ENCODE results near the gene IL17RE.
"Not testable (repeated sequence)": the region's sequence is repeated elsewhere in the genome, so short reads cannot be mapped to it uniquely, and the experiment has no call there.

The IL17RE gene

GRCh38 chr3:9863058-9863772 is 39.4 kb upstream of the IL17RE start:
- H3K4me3 ChIP-seq (ENCODE audit: low read depth, low read length) = no peak overlapping the region
- no peak for TF ChIP-seq CTCF (IDR thresholded peaks at IDR 0.05; ENCODE audit: low read depth, low read length, missing control alignments)
- no peak for DNase-seq (ENCODE audit: low read depth)

GRCh38 chr3:9864200-9864927 is 38.3 kb upstream of the IL17RE start:
- no peak for DNase-seq (ENCODE audit: low read depth)
- TF ChIP-seq CTCF (IDR thresholded peaks at IDR 0.05; ENCODE audit: low read depth, low read length, missing control alignments) = no peak
- no peak overlapping the region for H3K4me3 ChIP-seq (ENCODE audit: low read depth, low read length)

- H3K4me3 ChIP-seq (ENCODE audit: low read depth, low read length); DNase-seq (ENCODE audit: low read depth): not testable (repeated sequence)
Observed at GRCh38 chr3:9865125-9865637, 37.5 kb upstream of the IL17RE start.

- no peak for TF ChIP-seq CTCF (IDR thresholded peaks at IDR 0.05; ENCODE audit: low read depth, low read length, missing control alignments)
- H3K4me3 ChIP-seq (ENCODE audit: low read depth, low read length) = no peak overlapping the region
- no peak for DNase-seq (ENCODE audit: low read depth)
Observed at GRCh38 chr3:9866639-9867038, 36.0 kb upstream of the IL17RE start.

GRCh38 chr3:9867106-9867505 is 35.5 kb upstream of the IL17RE start:
- no peak overlapping the region for H3K4me3 ChIP-seq (ENCODE audit: low read depth, low read length)
- no peak for TF ChIP-seq CTCF (IDR thresholded peaks at IDR 0.05; ENCODE audit: low read depth, low read length, missing control alignments)
- no peak for DNase-seq (ENCODE audit: low read depth)

GRCh38 chr3:9869955-9870354 is 32.7 kb upstream of the IL17RE start:
- no peak for DNase-seq (ENCODE audit: low read depth)
- no peak for TF ChIP-seq CTCF (IDR thresholded peaks at IDR 0.05; ENCODE audit: low read depth, low read length, missing control alignments)
- no peak overlapping the region for H3K4me3 ChIP-seq (ENCODE audit: low read depth, low read length)

GRCh38 chr3:9870978-9871377 is 31.7 kb upstream of the IL17RE start:
- no peak for DNase-seq (ENCODE audit: low read depth)
- TF ChIP-seq CTCF (IDR thresholded peaks at IDR 0.05; ENCODE audit: low read depth, low read length, missing control alignments) = no peak
- H3K4me3 ChIP-seq (ENCODE audit: low read depth, low read length) = no peak overlapping the region

- H3K4me3 ChIP-seq (ENCODE audit: low read depth, low read length); DNase-seq (ENCODE audit: low read depth): not testable (repeated sequence)
Observed at GRCh38 chr3:9872067-9872466, 30.6 kb upstream of the IL17RE start.

Data from GM12864 (cell line).